Stimulated activated CD8-positive, alpha-beta memory T cell treated with anti-CD3 and anti-CD28 coated beads, Interleukin-12 subunit alpha, Interleukin-12 subunit beta, amount 100 ng/mL, for 24 hours (primary cell): ENCODE measurements around the gene CISD2.
"Not testable (repeated sequence)": the region's sequence is repeated elsewhere in the genome, so short reads cannot be mapped to it uniquely, and the experiment has no call there.

ENCODE experiments used
- DNase-seq: peaks from one replicate; pipeline ENCODE4 v3.0.0-alpha.2; 2020; ENCODE audit errors: extremely low read depth

Gene CISD2, protein sequence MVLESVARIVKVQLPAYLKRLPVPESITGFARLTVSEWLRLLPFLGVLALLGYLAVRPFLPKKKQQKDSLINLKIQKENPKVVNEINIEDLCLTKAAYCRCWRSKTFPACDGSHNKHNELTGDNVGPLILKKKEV

DNA sequence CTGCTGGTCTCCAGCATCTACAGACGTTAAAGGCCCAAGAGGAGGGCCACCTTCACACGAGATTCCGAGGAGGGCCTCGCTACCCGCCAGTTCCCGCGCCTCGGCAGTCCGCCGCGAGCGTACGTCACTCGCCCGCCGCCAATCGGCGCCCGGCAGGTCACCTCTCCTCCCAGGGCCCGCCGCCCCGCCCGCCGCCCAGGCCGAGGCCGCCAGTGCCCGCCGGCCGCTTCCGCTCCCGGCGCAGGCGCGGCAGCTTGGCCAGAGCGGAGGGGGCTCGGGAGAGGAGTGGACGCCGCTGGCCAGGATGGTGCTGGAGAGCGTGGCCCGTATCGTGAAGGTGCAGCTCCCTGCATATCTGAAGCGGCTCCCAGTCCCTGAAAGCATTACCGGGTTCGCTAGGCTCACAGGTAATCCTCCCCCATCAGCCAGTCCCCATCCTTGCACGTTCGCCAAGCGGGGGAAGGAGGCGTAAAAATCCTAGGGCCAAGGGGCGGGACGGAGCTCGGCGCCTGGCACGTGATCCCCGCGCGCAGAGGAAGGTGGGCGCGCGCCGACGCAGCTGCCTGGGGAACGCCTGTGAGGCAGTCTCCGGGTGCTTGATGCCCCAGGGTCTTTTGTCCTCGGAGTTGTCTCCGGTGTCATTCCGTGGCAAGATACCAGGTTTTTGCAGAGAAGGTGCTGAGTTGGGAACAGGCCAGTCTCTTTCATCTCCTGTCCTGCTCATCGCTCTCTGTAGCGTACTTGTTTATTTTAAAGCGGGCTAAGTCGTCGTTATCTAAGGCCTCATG is at the start of gene CISD2:
Gene CISD2, plus strand, starts transcription at position 212 of the 788 bp plus-strand sequence. Its CDS starts 93 bp downstream, at position 305.
- DNase-seq, result peak; percentile 80

DNA sequence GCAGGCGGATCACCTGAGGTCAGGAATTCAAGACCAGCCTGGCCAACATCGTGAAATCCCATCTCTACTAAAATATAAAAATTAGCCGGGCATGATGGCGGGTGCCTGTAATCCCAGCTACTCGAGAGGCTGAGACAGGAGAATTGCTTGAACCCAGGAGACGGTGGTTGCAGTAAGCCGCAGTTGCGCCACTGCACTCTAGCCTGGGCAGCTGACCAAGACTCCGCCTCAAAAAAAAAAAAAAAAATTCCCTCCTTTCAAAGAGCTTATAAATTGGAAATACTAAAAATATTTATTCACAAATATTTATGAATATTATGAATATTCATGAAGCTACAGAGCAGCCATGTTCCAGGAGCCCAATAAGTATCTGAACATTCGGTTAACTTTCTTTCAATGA is 49.7 kb upstream of the CISD2 start:
- not testable (repeated sequence) for DNase-seq

DNA sequence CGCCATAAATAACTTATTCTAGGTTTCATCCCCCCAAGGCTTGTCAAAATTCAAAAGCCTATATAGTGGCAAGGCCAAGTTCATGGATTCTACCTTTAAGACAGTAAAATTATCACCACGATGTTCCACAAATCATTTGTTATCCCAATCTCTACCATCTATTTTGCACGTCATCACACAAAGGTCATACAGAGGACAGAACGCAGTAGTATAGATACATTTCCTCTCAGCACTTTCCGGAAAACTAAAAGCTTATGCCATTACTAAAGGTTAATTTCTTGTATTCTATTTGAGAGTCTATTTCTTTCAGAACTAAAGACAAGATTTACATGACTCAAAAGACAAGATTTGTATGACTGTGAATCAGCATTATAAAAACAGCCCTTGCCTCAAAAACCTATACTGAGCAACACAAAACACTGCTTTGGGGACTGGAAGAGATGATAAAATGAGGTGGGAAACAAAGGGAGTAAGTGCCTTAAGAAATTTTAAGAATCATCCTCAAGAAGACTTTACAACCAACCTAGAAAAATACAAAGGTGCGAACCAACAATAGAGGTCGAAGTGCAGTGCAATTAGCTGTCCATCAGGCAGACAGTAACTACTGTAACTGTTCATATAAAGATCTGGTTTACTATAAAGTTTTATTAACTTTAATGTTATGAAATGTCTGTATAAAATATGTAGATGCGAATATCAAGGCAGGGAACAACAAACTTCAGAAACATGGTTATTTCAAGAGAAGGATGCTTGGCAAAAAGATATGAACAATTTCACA is 49.0 kb upstream of the CISD2 start:
- no peak for DNase-seq

DNA sequence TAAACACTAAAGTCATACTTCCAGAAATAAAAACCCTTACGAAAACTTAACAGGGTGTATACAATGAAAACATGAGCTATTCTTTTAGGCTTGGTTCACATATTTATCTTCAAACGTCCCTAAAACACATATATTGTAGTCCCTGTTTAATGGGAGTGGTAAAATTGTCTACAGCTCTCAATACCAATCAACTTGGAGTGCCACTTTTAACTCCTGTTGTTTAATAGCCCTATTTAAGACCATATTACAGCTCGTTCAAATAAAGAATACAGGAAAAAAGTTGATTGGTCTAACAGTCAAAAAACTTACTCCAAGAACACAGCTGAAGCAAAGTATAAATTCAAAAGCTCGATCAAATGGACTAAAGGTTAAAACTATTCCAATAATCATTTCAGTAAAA is 45.3 kb upstream of the CISD2 start:
- DNase-seq, result no peak

DNA sequence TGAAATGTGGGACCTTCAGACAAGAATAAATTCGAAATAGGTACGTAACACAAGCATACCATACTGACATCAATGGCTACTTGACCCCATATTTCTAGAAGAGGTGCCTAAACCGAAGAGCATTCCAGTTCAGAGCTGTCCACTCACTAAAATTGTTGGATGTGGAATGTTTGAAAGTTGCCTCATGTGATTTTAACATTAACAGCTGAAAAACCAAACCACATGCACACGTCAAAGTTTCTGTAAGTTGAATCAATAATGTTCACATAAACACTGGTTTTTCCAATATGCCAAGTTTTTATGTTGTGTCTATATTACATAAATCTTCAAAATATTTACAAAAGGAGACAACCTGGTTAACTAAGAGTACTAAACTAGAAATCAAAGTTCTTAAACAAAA is 44.9 kb upstream of the CISD2 start:
- DNase-seq, result no peak

DNA sequence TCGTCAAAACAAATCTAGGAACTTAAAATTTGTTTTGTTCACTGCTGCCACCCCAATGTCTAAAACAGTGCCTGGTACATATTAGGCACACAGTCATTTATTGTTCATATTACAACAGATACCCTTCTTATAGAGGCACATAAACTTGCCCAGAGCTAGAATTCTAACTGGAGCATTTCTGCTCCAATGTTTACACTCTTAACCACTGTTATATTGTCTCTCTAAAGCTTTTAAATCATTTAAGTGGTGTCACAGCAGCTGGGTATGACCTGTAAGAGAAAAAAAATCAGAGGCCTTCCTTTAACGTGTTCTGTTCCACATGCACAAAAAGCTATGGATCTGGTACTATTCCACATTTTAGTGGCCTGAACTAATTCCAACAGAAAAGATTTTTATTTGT is 44.4 kb upstream of the CISD2 start:
- no peak for DNase-seq

DNA sequence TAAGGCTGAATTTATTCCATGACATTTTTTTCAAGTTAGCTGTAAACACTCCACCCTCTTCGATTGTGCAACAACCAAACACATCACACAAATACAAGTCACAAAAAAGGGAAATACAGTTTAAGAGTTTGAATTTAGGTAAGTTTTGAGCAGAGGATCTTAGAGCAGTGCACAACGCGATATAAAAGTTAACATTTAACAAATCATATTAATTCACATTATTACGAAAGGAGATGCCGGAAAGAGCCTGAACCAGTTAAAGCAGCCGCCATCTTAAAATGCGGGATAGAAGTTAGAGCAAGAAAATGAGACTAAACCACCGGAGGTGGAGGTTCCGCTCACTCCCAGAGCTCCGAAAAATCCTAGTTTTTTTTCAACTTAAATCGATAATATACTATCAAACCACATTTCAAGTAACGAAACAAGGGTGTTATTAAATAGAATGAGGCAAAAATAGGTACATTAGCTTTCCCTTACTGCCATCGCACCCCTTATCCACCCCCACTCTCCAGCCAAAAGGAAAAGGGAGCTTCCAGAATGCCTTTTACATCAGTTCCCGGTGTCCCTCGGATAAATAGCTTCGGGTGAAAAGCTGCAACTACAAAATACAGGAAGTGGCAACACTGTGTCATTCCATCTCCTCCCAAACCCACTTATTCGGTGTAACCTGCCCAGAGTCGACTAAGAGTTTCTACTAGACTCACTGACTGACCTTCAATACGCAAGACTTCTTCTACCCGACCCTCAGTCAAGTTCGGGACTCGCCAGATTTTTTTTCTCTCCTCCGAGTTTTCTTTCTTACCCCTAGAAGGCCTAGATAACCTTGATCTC is 43.3 kb upstream of the CISD2 start:
- no peak for DNase-seq

DNA sequence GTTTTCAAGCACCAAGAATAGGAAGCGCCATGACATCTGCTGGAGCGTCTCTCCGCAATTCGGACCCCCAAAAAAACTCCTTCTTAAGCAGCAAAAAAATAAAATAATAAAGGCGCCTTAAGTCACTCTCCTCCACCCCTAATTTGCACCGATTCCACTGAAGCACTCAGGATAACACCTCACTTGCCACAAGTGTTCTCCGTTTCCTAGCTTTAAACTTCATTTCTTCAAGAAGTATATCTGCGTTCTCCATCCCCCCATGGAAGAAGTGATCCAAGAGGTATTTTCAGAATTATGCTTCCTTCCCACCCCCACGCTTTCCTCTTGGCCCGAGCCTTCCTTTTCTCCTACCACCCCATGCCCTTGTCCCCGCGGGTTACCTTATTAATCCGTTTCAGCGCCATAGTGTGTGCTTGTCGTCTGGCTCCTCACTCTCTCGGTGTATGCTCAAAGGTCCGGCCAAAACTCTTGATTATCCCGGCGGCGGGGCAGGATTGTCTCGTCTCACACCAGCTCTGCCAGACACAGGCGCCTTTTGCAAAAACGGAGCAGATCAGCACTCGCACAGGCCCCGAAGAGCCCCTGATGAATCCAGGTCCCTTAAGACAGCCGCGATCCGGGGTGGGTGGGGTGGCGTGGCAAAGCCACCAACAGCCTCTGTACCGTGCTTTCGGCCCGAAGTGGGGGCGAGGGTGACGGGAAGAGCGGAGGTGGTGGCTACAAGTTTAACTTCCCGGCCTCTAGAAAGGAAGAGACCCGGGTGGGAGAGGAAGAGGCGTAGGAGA is 42.5 kb upstream of the CISD2 start:
- no peak for DNase-seq

DNA sequence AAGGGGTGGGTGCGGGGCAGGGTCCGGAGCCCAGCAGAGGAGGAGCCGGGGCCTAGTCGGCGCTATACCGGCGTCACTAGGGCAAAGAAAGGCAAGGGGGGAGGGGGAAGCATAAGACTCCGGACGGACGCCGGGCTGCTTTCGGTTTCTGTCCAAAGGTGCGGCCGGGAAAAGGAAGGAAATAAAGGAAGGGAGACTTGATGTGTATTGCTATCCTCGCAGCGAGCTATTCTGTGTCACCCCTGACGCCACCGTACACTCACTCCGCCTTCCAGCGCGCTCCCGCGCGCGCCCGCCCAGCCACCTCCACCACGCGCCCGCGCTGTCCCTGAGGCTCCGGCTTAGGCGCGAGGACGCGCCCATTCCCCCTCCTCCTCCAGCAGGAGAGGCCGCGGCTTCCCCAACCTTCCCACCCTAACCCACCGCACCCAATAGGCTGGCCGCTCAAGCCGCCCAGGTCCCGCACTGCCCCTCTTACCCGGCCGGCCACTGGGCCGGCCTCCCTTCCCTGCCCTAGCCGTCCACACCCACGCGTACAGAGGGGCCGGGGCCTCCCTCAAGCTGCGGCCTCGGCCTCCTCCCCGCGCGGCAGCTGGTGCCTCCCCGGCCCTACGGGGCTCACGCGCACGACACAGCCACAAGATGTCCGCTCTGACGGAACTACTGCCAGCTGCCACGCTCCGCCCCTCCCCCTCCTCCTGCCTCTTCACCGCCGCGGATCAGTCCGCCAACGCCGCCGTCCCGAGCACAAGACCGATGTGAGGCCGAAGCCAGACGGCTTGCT is 41.7 kb upstream of the CISD2 start, which contains the start of gene UBE2D3:
Gene UBE2D3, minus strand, starts transcription at position 662 of the 784 bp plus-strand sequence. CDS start 1,043 bp downstream, outside the sequence.
- DNase-seq, result peak; percentile 91

DNA sequence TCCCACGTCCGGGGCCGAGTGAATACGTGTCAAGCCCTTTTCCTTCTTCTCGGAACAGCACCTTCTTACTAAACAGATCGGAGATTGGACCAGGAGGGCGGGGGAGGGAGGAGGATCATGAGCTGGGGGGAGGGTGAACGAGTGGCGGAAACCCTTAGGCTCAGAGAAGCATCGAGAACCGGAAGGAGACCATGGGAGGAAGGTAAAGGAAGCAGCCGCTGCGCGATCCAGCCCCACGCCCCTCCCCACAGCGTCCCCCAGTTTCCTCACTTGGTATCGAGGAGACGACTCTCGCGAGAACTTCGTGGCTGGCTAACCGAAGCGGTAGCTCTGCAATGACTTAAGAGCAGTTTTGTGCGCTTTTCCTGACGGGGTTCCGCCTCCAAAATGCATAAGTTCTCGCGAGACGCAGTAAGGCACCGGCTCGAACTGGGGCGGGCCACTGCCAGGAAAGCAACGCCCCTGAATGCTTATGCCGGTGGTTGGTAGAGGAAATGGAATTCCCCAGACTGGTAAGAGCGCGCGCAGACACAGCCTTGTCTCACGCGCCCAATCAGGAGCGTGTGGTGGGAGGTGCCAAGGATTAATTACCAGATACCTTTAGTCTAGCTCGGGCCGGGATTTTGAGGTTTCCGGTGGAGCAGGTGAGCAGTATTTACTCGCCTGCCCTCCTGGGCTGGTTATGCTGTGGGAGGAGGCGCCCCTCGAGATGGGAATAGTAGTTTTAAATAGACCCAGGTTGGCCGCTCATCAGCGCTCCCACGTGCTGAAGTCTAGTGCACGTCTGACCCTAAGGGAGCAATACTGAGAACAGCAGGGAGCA is 40.9 kb upstream of the CISD2 start:
- peak; percentile 98 for DNase-seq

DNA sequence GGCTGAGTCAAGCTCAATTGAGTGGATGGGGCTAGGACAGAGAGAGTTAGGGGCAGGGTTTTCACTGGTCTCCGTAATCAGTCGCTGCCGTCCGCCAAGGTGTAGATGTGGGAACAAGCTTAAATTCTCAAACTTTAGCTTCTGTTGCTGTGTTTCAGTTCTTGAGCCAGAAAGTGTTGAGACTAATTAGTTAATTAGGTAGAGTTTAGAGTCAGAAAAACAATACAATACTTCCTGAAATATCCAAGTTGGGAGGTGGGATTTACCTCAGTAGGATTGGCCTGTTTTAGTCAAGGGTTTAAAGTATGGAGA is 40.3 kb upstream of the CISD2 start:
- DNase-seq, result no peak

DNA sequence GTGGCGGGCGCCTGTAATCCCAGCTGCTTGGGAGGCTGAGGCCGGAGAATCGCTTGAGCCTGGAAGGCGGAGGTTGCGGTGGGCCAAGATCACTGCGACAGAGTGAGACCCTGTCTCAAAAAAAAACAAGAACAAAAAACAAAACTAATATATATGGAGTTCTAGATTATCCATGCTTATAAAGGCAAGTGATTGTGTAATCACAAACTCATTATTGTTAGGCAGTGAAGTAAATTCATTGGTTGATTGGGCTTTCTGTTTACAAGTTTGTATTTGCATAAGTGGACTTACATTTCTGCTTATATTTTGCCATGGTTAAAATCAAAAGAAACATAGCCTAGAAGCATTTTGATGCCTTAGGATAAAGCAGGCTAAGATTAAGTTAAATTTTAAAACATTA is 39.0 kb upstream of the CISD2 start:
- no peak for DNase-seq

DNA sequence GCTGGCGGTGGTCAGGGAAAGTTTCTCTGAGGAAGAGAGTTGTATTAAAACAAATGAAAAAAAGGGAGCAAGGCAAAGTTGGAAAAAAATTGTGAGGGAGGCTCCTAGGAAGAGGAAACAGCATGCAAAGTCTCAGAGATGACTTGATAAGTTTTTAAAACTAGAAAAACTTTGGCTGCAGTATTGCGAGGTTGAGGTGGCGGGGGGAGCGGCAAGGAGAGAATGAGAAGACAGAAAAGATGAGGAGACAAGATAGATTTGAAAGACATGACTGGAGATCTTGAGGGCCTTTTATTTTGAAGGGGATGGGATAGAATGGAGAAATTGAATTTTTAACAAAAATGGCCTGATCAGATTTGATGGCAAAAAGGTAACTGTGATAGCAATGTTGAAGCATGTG is 36.7 kb upstream of the CISD2 start:
- no peak for DNase-seq

DNA sequence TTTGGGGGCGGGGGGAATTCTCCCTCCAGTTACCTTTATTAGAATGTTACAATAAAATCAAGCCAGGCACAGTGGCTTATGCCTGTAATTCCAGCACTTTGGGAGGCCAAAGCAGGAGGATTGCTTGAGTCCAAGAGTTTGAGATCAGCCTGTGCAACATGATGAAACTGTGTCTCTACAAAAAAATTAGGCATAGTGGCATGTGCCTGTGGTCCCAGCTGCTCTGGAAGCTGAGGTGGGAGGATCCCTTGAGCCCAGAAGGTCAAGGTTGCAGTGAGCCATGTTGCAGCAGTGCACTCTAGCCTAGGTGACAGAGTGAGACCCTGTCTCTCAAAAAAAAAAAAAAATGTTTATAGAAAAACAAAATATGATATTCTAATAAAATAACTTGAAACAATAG is 36.1 kb upstream of the CISD2 start:
- no peak for DNase-seq

DNA sequence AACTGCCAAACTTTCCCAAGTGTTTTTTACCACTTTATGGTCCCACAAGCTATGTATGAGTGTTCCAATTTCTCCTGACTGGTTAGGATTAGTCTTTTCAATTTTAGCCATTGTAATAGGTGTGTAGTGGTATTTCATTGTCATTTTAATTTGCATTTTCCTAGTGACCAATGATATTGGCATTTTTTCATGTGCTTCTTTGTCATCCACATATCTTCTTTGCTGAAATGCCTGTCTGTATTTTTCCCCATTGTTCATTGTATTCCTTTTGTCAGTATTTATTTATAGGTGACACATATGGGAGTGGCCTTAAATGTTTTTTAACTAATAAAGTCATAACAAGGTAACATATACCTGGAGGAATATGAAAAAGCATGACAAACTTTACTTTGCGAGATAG is 32.2 kb upstream of the CISD2 start:
- DNase-seq, result no peak

DNA sequence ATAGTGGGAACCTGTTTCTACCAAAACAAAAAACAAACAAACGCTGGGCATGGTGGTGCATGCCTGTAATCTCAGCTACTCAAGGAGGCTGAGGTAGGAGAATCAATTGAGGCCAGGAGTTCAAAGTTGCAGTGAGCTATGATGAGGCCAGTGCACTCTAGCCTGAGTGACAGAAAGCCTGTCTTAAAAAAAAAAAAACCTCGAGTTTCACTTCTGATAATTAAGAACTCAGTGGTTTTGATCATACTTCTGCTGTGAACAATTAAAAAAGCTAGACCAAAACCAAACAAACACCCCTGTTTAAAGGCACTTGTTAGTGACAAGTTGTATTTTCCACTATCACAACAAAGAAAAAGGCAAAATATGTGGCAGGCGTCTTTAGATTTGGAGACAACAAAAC is 26.4 kb upstream of the CISD2 start:
- no peak for DNase-seq

DNA sequence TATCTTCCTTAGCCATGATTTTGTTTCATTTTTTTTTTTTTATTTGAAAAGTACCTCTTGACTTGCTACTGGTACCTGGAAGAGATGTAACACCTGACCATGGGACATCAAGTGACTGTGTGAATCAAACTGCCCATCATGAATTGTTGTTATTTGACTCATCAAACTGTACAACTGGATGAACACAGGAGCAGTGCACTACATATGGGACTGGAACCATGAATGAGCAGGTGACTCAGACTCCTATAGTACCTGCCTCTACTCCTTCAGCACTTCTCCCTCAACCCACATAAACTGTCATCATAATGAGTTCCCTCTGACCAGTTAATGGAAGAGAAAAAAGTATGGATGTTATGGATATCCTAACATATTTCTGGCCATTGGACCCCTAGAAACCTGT is 25.5 kb upstream of the CISD2 start:
- DNase-seq, result no peak

DNA sequence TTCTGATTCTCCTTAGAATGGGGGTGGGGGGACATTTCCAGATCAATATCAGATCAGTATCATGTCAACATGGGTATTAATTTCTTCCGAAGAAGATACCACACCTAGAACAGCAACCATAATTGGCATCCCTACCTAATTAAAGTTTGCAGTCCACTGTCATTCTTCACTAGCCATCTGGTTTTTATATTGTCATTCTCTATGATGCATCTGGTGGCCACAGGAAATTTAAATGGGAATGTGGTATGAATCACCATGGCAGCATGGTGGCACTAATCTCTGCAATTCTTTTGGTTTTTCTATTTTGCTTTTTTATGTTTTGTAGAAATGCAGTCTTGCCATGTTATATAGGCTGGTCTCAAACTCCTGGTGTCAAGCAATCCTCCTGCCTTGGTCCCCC is 24.9 kb upstream of the CISD2 start:
- no peak for DNase-seq

DNA sequence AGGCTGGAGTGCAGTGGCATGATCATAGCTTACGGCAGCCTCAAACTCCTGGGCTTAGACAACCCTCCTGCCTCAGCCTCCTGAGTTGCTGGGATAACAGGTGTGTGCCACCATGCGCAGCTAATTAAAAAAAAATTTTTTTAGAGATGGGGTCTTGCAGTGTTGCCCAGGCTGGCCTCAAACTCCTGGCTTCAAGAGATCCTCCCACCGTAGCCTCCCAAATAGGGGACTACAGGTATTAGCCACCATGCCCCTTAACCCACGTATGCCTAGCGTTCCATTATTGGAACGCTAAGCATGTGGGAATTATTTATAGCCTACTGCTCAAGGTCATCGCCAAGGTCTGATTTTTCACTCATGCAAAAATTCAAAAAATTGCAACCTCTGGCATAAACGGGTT is 21.1 kb upstream of the CISD2 start:
- no peak for DNase-seq
